GM12891 (cell line): ENCODE measurements around the gene CCR5AS.

ENCODE experiments used
- POLR2A ChIP-seq: IDR thresholded peaks from 2 replicates; pipeline ENCODE4 v1.6.1; 2011; ENCODE audit warnings: low read depth, low read length, control low read depth
- POLR2AphosphoS5 ChIP-seq: IDR thresholded peaks from 2 replicates; pipeline ENCODE4 v1.6.1; 2011; ENCODE audit warnings: low read depth, low read length, control low read depth
- SPI1 ChIP-seq: IDR thresholded peaks from 2 replicates; pipeline ENCODE4 v1.6.1; 2011; ENCODE audit warnings: low read depth, low read length, control low read depth
- TAF1 ChIP-seq: IDR thresholded peaks from 2 replicates; pipeline ENCODE4 v1.6.1; 2011; ENCODE audit warnings: low read depth, low read length, control low read depth

DNA sequence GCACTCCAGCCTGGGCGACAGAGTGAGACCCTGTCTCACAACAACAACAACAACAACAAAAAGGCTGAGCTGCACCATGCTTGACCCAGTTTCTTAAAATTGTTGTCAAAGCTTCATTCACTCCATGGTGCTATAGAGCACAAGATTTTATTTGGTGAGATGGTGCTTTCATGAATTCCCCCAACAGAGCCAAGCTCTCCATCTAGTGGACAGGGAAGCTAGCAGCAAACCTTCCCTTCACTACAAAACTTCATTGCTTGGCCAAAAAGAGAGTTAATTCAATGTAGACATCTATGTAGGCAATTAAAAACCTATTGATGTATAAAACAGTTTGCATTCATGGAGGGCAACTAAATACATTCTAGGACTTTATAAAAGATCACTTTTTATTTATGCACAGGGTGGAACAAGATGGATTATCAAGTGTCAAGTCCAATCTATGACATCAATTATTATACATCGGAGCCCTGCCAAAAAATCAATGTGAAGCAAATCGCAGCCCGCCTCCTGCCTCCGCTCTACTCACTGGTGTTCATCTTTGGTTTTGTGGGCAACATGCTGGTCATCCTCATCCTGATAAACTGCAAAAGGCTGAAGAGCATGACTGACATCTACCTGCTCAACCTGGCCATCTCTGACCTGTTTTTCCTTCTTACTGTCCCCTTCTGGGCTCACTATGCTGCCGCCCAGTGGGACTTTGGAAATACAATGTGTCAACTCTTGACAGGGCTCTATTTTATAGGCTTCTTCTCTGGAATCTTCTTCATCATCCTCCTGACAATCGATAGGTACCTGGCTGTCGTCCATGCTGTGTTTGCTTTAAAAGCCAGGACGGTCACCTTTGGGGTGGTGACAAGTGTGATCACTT lies 34.1 kb downstream of the CCR5AS start:
- TF ChIP-seq POLR2A (no peak), POLR2AphosphoS5 (no peak), TAF1 (no peak), SPI1 (no peak)
